ENCODE results near the gene PPP4R2.

Gene PPP4R2

DNA sequence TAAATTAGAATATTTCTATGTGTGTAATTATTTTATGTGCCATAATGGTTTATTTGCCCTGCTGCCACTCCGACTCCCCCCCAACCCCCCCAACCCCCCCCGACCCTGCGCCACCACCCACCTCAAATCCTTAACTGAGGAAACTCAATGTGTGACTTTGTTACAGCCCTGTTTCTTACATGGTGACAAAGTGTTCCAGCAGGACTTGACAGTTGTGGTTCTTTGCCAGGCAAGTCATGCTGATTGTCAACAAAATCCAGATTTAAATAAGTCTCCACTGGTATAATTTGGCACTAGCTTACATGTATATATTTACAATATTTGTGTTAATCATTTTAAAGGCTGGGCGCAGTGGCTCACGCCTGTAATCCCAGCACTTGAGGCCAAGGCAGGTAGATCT is 72.6 kb downstream of the PPP4R2 start:
- no peaks in the 10 kb centered on the region for H3K9me3 ChIP-seq (ENCODE audit: low read length)
- H3K36me3 ChIP-seq (ENCODE audit: insufficient read depth, low read length): peaks cover 30% of the 10 kb centered on the region
- H3K4me2 ChIP-seq (ENCODE audit: low read length): no peak overlapping the region
- H3K9ac ChIP-seq (ENCODE audit: low read length): no peak overlapping the region
- H3K9me2 ChIP-seq (ENCODE audit: low read depth, low read length): no peaks in the 10 kb centered on the region
- TF ChIP-seq, protein P1, sequence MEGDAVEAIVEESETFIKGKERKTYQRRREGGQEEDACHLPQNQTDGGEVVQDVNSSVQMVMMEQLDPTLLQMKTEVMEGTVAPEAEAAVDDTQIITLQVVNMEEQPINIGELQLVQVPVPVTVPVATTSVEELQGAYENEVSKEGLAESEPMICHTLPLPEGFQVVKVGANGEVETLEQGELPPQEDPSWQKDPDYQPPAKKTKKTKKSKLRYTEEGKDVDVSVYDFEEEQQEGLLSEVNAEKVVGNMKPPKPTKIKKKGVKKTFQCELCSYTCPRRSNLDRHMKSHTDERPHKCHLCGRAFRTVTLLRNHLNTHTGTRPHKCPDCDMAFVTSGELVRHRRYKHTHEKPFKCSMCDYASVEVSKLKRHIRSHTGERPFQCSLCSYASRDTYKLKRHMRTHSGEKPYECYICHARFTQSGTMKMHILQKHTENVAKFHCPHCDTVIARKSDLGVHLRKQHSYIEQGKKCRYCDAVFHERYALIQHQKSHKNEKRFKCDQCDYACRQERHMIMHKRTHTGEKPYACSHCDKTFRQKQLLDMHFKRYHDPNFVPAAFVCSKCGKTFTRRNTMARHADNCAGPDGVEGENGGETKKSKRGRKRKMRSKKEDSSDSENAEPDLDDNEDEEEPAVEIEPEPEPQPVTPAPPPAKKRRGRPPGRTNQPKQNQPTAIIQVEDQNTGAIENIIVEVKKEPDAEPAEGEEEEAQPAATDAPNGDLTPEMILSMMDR (IDR thresholded peaks at IDR 0.05; ENCODE audit: low read length): no peak
- TF ChIP-seq EZH2 (IDR thresholded peaks at IDR 0.05; ENCODE audit: borderline replicate concordance, low read length): no peak
- H3K27me3 ChIP-seq (ENCODE audit: insufficient read depth, low read length): no peaks in the 10 kb centered on the region
- no peak overlapping the region for H2AFZ ChIP-seq (ENCODE audit: low read length)
- H4K20me1 ChIP-seq (ENCODE audit: insufficient read depth, low read length): no peaks in the 10 kb centered on the region
- H3K4me1 ChIP-seq (ENCODE audit: insufficient read depth, low read length, severe bottlenecking): no peaks in the 10 kb centered on the region
- H3F3A ChIP-seq (ENCODE audit: insufficient read depth, low read length): no peaks in the 10 kb centered on the region
- H3K27ac ChIP-seq (ENCODE audit: low read depth, low read length, poor library complexity, severe bottlenecking): no peak overlapping the region
- H3K79me2 ChIP-seq (ENCODE audit: insufficient read depth, low read length): no peaks in the 10 kb centered on the region
- no peak overlapping the region for H3K4me3 ChIP-seq (ENCODE audit: low read depth, low read length, poor library complexity, severe bottlenecking)

DNA sequence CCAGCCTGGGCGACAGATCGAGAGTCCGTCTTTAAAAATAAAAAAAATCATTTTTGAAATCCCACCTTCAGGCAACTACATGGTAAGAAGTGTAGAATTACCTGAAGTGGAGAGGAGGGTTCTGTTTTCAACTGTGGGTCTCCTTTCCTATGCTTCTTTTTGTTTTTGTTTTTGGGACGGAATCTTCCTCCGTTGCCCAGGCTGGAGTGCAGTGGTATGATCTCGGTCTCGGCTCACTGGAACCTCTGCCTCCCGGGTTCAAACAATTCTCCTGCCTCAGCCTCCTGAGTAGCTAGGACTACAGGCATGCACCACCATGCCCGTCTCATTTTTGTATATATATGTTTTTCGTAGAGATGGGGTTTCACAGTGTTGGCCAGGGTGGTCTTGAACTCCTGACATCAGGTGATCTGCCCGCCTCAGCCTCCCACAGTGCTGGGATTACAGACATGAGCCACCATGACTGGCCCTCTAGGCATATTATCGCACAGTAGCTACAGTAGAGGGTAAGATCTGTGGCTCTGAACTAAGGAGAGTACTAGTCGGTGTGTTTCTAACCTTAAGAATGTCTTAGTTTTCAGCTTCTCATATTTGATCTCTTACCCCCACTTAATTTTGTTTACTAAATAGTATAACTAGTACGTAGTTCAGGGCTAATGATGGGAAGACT is 73.3 kb downstream of the PPP4R2 start:
- Histone ChIP-seq H3K4me3 (ENCODE audit: low read depth, low read length, poor library complexity, severe bottlenecking) (no peak overlapping the region), H3K9me3 (ENCODE audit: low read length) (no peaks in the 10 kb centered on the region), H3K27me3 (ENCODE audit: insufficient read depth, low read length) (no peaks in the 10 kb centered on the region), H3K79me2 (ENCODE audit: insufficient read depth, low read length) (no peaks in the 10 kb centered on the region), H3K9ac (ENCODE audit: low read length) (no peak overlapping the region), H3K9me2 (ENCODE audit: low read depth, low read length) (no peaks in the 10 kb centered on the region), H3K4me2 (ENCODE audit: low read length) (no peak overlapping the region), H3F3A (ENCODE audit: insufficient read depth, low read length) (no peaks in the 10 kb centered on the region), H3K4me1 (ENCODE audit: insufficient read depth, low read length, severe bottlenecking) (no peaks in the 10 kb centered on the region), H3K36me3 (ENCODE audit: insufficient read depth, low read length) (peaks cover 22% of the 10 kb centered on the region), H3K27ac (ENCODE audit: low read depth, low read length, poor library complexity, severe bottlenecking) (no peak overlapping the region), H4K20me1 (ENCODE audit: insufficient read depth, low read length) (no peaks in the 10 kb centered on the region), H2AFZ (ENCODE audit: low read length) (no peak overlapping the region)
- TF ChIP-seq, protein P1 (IDR thresholded peaks at IDR 0.05; ENCODE audit: low read length): no peak
- no peak for TF ChIP-seq EZH2 (IDR thresholded peaks at IDR 0.05; ENCODE audit: borderline replicate concordance, low read length)

DNA sequence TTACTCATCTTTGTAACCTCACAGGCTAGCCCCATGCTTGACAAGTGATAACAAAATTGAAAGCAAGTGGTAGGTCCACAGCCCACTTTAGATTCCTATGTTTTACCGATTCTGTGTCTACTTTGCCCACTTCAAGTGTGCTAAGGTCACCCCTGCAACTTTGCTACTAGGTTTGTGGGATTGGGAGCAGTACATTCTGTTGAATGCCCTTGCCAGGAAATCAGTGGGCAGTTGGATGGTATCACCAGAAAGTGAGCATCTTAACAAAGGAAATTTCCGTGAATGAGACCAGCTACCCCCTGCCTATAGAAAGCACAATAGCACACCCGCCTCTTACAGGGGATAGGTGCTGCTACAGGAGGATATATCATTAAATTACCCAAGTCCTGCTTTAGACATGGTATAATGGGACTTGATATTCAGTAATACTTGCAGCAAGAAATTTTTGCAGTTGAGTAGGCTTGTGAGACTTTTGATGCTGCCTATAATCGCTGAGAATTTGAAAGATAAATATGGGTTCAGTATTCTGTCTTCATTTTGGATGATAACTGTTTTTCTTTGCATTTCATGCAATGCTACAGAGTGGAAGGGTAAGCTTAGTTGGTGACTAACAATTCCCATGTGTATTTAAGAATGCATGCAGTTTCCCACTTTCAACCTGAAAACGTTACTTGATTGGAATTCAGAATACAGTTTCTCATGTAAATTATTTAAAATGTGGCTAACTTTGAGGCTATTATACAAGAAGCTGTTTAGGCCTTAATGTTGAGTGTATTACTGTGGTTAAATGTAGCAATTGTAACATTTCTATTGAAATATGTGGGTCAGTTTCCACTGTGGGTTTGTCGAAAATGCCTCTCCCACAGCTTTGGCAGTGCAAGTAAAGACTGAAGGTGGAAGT is 74.3 kb downstream of the PPP4R2 start:
- TF ChIP-seq, protein P1 (IDR thresholded peaks at IDR 0.05; ENCODE audit: low read length): no peak
- TF ChIP-seq EZH2 (IDR thresholded peaks at IDR 0.05; ENCODE audit: borderline replicate concordance, low read length): no peak
- H2AFZ ChIP-seq (ENCODE audit: low read length): no peak overlapping the region
- H3K9me2 ChIP-seq (ENCODE audit: low read depth, low read length): no peaks in the 10 kb centered on the region
- no peak overlapping the region for H3K27ac ChIP-seq (ENCODE audit: low read depth, low read length, poor library complexity, severe bottlenecking)
- no peak overlapping the region for H3K4me3 ChIP-seq (ENCODE audit: low read depth, low read length, poor library complexity, severe bottlenecking)
- no peaks in the 10 kb centered on the region for H3F3A ChIP-seq (ENCODE audit: insufficient read depth, low read length)
- H3K79me2 ChIP-seq (ENCODE audit: insufficient read depth, low read length): no peaks in the 10 kb centered on the region
- no peaks in the 10 kb centered on the region for H4K20me1 ChIP-seq (ENCODE audit: insufficient read depth, low read length)
- H3K9me3 ChIP-seq (ENCODE audit: low read length): no peaks in the 10 kb centered on the region
- no peak overlapping the region for H3K9ac ChIP-seq (ENCODE audit: low read length)
- no peaks in the 10 kb centered on the region for H3K4me1 ChIP-seq (ENCODE audit: insufficient read depth, low read length, severe bottlenecking)
- H3K27me3 ChIP-seq (ENCODE audit: insufficient read depth, low read length): no peaks in the 10 kb centered on the region
- peaks cover 13% of the 10 kb centered on the region for H3K36me3 ChIP-seq (ENCODE audit: insufficient read depth, low read length)
- no peak overlapping the region for H3K4me2 ChIP-seq (ENCODE audit: low read length)
